ENCODE data around the gene OTUD7B.
"Not testable (repeated sequence)": the region's sequence is repeated elsewhere in the genome, so short reads cannot be mapped to it uniquely, and the experiment has no call there.

The OTUD7B gene

DNA sequence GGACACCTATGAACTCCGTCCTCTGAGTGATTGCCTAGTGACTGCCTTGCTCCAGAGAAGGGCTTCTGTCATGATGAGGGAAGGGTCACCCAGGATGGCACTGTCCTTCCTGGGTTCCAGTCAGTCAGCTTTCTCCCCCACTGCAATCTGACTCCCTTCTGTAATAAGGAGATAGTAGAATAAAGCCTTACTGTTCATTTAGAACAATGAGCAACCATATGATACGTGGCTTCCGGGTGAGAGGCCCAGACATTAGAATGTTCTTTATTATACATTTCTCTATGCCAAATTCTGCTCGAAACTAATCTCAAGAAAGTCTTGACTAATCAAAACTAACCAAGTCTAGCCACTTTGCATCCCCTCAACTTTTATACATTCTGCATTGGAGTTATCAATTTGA is 65.3 kb downstream of the OTUD7B start:
- no peak for DNase-seq (ENCODE audit: low spot score)

DNA sequence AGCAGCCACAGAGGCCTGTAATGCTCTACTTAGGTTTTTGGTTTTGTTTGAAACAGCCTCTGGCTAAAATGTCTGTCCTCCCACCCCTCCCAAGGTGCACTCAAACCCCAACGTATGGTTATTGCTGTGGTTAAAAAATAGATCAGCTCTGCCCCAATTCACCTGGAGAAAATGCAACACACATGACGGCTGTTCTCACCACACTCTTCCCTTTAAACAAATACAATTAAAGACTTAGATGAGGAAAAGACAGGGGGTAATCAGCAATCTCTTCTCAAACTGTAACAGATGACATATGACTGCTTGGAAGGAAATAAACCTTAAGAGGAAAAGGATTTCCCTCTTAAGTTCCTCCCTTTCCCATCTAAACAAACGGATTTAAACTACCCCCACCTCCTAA is 67.6 kb downstream of the OTUD7B start:
- no peak for DNase-seq (ENCODE audit: low spot score)

DNA sequence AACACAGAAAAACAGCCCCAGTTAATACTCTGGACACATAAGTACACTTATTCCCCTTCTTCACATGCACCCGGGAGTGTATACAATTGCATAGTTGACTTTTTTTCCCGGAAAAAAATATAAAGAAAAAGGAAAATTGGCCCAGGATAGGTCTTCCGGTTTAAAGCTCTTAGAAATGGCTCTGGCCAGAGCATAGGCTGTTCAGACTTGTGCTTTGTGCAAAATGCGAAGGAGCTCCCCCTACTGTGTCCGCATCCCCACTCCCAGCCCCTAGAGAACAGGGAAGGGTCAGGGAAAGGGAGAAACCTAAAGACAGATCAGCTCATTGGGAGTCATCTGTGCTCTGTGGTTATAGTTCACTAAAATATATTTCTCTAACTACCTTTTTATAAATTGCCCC is 68.3 kb downstream of the OTUD7B start:
- DNase-seq (ENCODE audit: low spot score), result no peak

DNA sequence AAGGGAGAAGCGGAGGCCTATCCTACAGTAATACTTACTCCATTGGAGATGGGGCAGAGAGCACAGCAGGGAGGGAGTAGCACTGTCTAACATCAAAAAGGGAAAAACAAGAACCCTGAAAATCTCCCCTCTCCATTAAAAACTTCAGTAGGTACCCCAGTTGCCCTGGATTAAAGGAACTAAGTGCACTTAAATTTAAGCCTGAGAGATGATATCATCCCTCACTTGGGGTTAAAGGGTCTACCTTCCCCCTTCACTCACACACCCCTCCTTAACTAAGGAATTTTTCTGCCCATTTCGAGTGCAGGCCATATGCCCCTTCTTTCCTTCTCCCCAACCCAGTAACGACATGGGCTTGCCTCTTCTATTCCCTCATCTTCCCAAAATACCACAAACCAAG is 70.1 kb downstream of the OTUD7B start:
- no peak for DNase-seq (ENCODE audit: low spot score)

DNA sequence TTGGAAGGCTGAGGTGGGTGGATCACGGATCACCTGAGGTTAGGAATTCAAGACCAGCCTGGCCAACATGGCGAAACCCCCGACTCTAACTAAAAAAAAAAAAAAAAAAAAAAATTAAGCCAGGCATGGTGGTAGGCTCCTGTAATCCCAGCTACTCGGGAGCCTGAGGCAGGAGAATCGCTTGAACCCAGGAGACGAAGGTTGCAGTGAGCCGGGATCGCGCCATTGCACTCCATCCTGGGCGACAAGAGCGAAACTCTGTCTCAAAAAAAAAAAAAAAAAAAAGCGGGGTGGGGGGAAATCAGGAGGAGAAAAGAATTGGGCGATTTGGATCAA is 71.9 kb downstream of the OTUD7B start:
- not testable (repeated sequence) for DNase-seq (ENCODE audit: low spot score)

DNA sequence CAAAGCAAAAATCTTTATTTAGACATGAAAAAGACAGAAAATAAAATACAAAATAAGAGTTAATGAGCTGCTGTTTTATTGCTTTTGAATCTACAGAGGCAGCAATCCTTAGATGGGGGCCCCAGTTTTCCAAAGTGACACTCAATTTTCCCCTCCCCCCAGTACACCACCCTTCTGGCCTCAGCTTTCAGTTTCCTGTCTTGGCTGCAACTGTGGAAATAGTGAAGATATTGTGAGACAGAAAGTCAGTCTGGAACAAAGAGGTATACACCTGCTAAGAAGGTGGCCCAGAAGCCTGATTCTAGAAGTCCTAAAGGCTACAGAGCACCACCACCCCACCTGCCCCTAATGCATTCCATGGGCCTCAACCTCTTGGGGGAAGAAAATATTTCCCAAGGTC is 72.8 kb downstream of the OTUD7B start:
- peak; percentile 35 for DNase-seq (ENCODE audit: low spot score)

DNA sequence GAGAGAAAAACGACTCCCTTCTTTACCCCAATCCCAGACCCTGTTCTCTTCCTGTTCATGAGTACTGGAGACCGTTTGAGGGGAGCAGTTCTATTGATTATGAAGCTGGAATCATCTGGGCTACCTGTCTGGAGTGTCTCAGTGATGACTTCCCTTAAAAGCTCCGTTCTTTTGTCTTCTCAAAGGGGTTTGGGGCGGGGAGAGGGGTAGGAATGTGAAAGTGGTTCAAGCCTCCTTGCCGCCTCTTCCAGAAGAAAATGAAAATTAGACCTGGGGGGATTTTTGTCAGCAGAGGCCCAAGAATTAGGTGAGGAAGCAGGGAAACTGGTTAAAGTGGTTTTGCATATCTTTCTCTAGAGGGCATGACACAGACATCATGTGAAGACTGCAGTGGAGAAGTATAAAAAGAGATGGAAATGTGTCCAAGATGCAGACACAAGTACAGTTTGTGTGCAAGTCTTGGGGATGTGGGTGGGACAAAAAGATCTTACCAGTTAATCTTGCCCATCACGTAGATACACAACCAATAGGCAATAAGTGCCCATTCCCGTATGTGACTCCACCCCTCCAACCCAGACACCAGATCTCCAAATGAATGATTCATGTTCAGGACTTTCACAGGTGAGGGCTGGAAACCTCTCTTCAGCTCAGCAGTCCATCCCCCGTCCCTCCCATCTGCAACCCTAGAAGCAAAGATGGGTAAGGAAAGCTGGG is 73.4 kb downstream of the OTUD7B start:
- DNase-seq (ENCODE audit: low spot score), result no peak

DNA sequence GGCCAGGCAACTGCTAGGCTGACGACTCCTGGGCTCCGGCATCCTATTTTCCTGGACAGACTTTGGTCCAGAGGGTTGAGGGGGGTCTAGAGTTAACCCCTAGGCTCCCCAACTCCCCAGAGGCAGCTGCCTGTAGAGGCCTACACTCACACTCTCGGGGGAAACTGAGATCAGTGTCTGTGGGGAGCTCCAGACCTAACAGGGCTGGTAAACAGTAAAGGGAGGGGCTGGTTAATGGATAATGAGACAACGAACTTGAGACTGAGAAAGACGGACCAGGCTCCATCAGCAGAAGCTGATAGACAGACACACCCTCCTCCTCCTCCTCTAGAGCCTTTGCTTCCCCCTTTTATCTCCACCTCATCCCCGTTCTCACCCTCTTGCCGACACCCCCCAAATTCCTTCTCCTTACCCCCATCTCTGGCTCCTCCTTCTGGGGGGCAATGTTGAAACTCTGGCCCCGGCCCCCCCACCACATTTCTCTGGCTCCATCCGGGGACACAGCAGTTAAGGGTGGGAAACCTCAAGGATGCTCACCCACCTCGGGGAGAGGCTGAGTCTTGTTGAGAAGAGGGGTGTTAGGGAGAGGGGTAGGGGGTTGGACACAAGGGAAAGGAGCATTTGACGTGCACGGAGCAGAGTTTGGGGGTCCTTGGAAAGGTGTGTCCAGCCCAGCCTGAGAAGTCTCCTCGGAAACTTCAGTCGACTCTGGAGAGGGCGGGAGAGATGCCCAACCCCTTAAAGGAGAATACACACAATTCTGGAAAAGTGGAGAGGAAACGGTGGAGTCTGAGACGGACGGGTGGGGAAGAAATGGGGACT is 74.1 kb downstream of the OTUD7B start, which contains the start of gene MTMR11:
Gene MTMR11, minus strand, starts transcription at position 710 of the 822 bp plus-strand sequence. Its CDS starts 232 bp downstream, at position 478.
- no peak for DNase-seq (ENCODE audit: low spot score)

DNA sequence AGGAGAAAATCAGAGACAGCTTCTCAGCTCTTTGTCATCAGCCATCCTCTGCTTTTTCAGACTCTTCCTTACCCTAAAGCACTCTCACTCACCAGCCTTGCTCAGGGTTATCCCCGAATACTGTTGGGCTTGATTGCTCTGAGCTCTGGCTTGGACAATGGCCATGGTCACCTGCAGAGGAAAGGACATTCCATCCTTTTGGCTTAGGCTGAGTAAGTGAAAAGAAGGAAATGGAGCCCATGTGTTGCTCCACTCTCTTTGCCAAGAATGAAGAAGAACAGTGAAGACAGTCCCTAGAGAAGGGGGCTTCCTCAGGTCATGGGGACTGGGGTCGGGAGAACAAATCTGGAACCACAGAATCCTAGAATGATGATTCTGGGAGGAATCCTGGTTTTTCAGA is 76.2 kb downstream of the OTUD7B start:
- no peak for DNase-seq (ENCODE audit: low spot score)

DNA sequence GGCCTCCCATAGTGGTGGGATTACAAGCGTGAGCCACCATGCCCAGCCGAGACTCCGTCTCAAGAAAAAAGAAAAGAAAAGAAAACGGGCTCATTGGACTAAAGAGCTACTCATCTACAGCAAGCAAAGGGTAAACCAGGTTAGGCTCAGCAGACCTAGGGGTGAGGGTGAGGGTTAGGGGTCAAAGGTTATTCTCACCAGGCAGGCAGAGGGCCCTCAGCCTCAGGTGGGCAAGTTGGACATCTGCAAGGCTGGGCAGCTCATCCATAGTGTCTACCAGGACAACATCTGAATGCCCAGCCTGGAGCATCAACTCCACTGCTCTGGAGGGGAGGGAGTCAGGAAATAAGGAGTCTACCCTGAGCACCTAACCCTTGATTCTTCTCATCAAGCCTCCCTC is 77.3 kb downstream of the OTUD7B start:
- no peak for DNase-seq (ENCODE audit: low spot score)

DNA sequence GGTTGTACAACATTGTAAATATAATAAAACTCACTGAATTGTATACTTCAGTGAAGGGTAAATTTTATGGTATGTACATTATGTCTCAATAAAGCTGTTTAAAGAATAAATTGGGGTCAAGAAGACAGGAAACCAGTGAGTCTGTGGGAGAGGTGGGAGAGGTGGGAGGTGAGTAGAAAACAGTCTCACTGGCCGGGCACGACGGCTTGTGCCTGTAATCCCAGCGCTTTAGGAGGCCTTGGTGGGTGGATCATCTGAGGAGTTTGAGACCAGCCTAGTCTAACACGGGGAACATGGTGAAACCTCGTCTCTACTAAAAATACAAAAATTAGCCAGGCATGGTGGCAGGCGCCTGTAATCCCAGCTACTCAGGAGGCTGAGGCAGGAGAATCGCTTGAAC is 78.1 kb downstream of the OTUD7B start:
- DNase-seq (ENCODE audit: low spot score), result no peak

DNA sequence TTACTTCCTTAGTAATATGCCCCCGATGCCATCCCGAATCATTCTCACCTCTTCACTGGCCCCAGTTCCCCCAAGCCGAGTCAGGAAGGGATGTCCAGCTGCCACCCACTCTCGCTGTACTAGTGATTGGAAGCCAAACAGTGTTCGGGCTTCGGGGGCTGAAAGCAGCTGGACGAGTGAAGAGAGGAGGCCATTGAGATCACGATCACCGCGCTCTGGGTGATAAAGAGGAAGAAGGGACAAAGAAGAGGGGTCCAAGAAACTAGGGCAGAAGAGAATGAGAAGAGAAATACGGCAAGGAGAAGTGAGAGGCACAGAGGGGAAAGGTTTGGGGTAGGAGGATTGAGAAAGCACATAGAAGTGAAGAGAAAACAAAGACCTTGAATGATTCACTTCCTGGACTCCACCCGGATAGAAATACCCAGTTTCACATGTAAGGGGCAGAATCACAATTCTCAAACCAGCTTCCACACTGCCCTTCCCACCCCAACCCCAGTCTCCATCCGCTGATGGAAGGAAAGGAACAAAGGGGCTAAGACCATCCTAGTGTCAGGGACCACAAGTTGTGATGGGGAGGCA is 79.2 kb downstream of the OTUD7B start:
- no peak for DNase-seq (ENCODE audit: low spot score)

DNA sequence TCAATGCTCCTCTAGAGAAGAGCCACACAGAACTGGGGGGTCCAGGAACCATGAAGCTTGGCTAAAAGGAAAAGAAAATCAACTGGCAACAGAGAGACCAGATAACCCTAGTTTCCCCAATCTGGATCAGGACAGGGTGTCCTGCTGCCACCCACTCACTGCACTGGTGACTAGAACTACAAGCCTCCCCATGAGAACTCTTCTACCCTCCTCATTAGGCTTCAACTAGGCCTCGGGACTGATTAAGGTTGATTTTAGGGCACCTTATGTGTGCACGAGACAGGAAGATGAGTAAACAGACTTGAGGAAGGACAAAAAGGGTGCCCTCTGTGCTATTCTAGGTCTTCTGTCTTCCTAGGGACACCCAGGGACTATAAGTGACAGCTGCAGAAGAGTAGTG is 80.7 kb downstream of the OTUD7B start:
- no peak for DNase-seq (ENCODE audit: low spot score)

DNA sequence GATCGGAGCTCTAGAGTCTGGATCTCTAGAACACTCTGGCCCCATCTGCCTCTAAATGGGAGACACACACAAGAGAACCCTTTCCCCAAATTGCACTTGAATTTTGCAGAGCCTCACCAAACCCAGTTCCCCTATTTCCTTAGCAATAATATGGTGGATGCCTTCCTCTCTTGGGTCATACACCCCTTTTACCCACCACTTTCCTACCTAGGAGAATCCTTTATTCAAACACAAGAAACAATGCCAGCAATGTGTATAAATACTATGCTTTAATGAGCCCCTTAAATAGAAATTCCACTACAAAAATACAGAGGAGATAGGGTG is 82.2 kb downstream of the OTUD7B start:
- DNase-seq (ENCODE audit: low spot score), result no peak

DNA sequence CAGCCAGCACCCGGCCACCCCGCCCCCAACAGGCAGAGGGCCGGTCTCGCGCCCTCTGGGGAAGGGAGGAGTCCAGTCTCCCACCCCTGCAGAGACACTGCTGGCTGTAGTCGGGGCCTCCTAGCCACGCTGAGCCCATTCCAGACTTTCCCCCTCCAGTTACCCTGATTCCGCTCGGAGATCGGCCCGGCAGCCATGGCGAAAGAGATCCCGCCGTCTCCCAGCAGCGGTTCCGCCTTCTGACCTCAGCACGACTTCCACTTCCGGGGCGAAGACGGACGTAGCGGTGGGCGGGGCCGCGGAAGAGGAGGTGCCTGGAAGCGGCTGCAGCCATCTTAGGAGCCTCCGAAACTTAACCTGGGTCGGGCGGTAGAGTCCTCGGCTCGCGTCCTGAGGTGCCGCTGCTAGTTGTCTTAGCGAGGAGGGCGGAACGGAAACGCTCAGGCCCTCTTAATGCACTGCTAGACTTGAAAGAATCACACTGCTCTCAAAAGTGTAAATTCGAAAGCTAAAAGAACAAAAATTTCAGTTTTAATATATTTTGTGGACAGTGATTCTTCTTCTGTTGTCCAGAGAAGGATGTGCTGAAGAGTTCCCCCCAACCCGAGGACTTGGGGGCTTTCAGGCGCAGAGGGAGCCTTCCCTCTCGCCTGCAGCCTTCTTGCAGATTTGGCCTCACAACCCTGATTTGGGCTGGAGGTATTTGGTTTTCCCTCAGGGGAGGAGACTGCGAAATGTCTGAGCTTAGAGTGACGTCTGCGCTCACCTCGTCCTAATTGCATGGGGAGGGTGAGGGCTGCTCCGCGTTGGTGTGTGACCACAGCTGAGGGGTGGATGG is 82.7 kb downstream of the OTUD7B start, which contains the start of gene SF3B4:
Gene SF3B4, minus strand, starts transcription at position 241 of the 838 bp plus-strand sequence. Its CDS starts 44 bp downstream, at position 197.
- DNase-seq (ENCODE audit: low spot score), result peak; percentile 95

DNA sequence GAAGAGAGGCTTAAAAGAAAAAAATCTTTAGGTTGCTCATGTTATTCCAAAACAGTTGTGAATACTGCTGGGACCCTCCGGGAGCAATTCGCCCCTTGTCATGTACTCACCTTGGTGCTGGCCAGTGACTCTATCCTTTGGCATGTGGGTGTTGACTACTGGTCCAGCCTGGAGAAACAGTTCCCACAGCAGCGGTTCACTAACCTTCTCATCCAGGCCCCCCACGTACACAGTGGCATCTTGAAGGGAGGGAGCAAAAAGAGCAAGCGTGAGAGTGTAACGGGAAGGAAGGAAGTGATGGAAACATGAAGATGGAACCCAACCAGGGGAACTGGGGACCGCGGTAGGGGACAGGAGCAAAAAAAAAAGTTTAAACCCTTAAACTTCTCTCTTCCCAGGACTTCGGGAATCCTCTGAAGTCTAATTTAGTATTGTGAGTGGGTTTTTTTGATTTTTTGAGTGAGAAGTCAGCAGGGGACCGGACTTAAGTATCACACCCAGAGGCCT is 83.4 kb downstream of the OTUD7B start:
- no peak for DNase-seq (ENCODE audit: low spot score)

DNA sequence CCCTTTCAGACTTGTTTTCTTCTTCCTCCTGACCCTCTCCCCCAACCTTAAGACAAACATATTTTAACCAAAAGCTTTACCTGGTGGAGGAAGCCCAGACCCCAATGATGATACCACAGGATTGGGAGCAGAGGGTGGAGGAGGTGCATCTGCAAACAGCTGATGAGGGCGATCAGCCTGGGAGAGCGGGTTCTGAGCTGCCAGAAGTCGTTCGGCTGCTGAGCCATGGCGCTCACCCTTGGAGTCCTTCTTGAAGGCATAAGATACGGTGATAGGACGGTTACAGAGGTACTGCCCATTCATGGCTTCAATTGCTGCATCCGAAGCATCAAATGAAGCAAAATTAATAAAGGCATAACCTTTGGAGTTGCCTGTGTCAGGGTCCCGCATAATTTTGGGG is 84.2 kb downstream of the OTUD7B start:
- no peak for DNase-seq (ENCODE audit: low spot score)

DNA sequence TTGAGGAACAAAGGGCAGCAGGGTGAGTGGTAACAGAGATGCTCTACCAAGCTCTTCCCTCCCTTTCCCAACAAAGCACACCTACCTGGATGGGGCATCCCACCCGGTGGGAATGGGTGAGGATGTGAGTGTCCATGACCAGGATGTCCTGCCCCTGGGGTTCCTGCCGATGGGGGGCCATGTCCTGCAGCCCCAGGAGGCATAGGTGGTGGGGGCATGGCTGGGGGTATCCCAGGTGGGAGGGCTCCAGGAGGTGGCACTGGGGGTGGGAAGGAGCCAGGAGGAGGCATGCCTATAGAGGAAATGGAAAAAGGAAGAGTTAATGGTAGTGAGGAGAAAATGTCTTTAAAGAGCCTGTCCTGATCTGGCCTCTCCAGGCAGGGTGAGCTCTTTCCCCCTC is 84.8 kb downstream of the OTUD7B start:
- no peak for DNase-seq (ENCODE audit: low spot score)

DNA sequence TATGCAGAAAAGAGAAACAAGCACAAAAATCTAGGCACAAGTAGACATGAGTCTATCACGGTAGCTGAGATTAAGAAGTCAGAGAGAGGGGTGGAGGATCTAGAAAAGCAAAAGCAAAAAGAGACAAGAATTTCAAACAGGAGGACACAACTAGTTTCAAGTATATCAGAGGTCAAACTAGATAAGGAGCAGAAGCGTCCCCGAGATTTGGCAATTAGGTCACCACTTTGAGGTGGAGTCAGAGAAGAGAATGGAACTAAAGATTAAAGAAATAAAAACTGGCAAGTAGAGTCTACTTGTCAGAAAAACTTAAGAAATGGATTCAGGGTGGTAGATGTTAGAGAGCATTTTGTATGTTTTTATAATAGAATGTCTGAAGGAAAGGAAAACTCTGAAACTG is 85.2 kb downstream of the OTUD7B start:
- no peak for DNase-seq (ENCODE audit: low spot score)

DNA sequence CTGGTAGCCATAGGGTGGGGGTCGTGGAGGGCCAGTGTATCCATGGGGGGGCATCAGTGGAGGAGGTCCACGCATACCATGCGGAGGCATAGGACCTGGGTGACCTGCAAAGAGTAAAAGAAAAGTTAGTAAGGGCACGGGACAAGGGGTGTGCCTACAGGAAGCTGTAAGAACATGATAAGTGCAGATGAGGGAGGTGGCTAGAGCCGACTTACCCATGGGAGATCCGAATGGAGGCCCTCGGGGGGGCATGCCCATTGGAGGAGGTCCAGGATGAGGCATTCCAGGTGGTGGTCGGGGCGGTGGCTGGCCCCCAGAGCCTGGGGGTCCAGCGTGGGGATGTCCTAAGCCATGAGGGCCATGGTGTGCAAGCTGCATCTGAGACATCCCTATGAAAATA is 86.9 kb downstream of the OTUD7B start:
- DNase-seq (ENCODE audit: low spot score), result no peak

DNA sequence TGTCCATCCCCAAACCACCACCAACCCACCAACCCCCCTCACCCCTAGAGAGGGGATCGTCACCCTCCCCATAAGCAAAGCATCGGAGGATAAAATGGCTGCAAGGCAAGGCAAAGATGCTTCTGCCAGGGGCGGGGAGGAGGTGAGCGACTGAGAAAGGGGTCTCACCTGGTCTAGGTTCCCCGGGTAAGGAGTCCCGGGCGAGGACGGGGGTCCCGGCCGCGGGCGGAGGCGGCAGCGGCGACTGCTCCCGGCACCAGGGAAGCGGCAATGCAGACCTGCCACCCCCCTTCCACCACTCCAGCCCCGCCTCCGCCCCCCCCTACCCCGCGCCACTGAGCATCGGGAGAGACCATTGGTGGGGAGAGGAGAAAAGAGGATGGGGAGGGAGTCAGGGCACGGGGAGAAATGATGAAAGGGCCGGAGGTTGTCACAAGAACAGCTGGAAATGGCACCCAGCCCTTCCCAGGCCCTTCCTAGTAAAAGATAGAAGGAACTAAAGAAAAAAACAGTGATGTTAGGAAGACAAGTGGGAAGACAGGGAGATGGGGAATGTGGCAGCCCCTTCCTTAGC is 92.9 kb downstream of the OTUD7B start, which contains the start of gene SV2A:
Gene SV2A, minus strand, starts transcription at position 274 of the 574 bp plus-strand sequence. CDS start 4,004 bp downstream, outside the sequence.
- peak; percentile 10 for DNase-seq (ENCODE audit: low spot score)

DNA sequence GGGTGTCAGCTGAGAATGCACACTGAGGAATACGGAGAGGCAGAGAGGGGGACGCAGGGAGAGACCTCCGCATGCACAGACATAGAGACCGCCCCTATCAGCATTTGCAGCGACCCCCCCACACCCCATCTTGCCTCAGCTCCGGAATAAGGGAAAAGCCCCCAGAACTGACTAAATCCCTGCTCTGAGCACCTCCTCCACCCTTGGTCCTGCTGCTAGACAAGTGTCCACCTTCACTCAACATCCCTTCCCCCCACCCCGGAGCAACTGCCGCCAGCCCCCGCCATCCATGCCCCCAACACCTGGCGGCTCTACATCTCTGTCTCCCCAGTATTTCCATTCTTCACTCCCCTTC is 93.7 kb downstream of the OTUD7B start:
- no peak for DNase-seq (ENCODE audit: low spot score)

Measured in activated CD4-positive, alpha-beta T cell treated with anti-CD3 and anti-CD28 coated beads, Interleukin-2, Interleukin-4, amounts not matched to agents 100 ng/mL and 50 ng/mL, durations not matched to agents 16 hours and 8 hours (primary cell).